IPS-NIHi11 (cell line): ENCODE measurements around the gene CLDN24.

Source experiments
- DNase-seq: peaks from one replicate; pipeline ENCODE4 v3.0.0; 2012; ENCODE audit warnings: mixed read lengths, low spot score

CLDN24 gene

GRCh38 chr4:183284258-183284785, 37.9 kb downstream of the CLDN24 start:
- no peak for DNase-seq

GRCh38 chr4:183276106-183276505, 46.1 kb downstream of the CLDN24 start:
- DNase-seq: no peak

- DNase-seq: no peak
Measured at GRCh38 chr4:183272384-183272783, 49.8 kb downstream of the CLDN24 start.
